ENCODE measurements around the gene ZDHHC12. TPM values are rescaled to one million over a fixed set of nuclear protein-coding genes. Genes with fewer than 3 reads are reported as not detected.
"Not testable (repeated sequence)": the region's sequence is repeated elsewhere in the genome, so short reads cannot be mapped to it uniquely, and the experiment has no call there.

Gene ZDHHC12
- total and polyA plus RNA-seq, 9 donors = 5.7 to 10.7 (median 6.8) TPM

DNA sequence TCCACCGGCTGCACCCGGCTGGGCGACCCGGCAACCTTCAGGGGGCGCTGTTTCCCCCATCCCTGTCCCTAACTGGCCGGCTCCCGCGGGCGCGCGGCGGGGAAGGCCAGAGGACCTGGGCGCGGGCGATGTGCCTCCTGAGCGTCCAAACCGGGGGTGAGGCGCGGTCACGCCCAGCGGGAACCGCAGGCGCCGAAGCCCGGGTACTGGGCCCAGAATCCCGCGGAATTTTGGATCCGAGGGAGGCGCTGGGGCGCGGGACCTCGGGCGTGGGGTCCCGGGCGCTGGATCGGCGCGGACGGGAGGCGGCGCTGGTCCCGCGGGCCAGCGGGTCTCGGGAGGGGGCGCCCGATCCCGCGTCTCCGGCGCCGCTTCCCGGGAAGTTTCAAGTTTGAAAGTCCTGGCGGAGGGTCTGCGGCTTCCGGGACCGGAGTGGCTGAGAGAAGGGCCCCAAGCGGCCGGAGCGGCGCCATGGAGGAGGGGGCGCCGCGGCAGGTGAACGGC lies 21.4 kb downstream of the ZDHHC12 start, which contains the start of gene PKN3:
TSS of gene PKN3 (plus strand) at position 59 of the 504 bp plus-strand sequence. CDS start at position 472, 413 bp downstream.
- peak; percentile 89 for DNase-seq
- H3K27ac ChIP-seq (ENCODE audit: low read length) = peak within 1 kb of the TSS; percentile 42
- peaks cover 14% of the 10 kb centered on the region for H3K36me3 ChIP-seq (ENCODE audit: control insufficient read depth, insufficient read depth, low read length)
- peak within 1 kb of the TSS; percentile 67 for H3K4me3 ChIP-seq (ENCODE audit: low read length)
- under 1% methylated on average over 65 of the region's 65 CpGs for WGBS (ENCODE audit: insufficient coverage)
- peaks cover 29% of the 10 kb centered on the region for H3K4me1 ChIP-seq (ENCODE audit: control insufficient read depth, insufficient read depth, low read length)
- H3K9me3 ChIP-seq (replicated peaks; ENCODE audit: control insufficient read depth, low read depth, low read length) = no peaks in the 10 kb centered on the region
- H3K27me3 ChIP-seq (ENCODE audit: control insufficient read depth, insufficient read depth, low read length) = no peaks in the 10 kb centered on the region

DNA sequence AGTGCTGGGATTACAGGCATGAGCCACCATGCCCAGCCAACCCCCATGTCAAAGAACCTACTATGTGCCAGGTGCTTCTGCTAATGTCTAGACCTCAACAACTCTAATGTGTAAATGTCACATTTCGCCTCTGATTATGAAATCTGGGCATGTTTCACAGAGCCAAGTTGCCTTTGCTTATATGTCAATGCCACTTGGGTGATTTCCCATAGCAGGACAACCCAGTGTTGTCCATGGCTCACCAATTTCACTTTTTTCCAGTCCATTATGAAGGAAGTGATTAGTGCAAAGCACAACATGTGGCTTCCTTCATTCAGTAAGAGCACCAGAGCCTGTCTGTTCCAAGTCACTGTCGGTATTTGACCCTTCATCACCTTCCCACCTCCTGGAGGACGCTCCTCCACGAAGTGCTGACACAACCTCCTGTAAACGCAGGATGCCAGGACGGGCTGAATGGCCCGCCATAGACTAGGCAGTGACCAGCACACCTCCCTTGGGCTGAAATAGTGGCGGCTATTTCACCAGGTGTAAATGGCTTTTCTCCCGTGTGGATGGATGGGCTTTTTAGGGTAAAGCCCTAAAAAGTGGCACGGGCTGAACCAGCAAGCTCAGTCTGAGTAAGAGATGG lies 22.6 kb downstream of the ZDHHC12 start:
- H3K36me3 ChIP-seq (ENCODE audit: control insufficient read depth, insufficient read depth, low read length) = peaks cover 14% of the 10 kb centered on the region
- 52% methylated on average over 4 of the region's 10 CpGs for WGBS (ENCODE audit: insufficient coverage)
- H3K4me1 ChIP-seq (ENCODE audit: control insufficient read depth, insufficient read depth, low read length) = peaks cover 29% of the 10 kb centered on the region
- no peaks in the 10 kb centered on the region for H3K27me3 ChIP-seq (ENCODE audit: control insufficient read depth, insufficient read depth, low read length)
- no peaks in the 10 kb centered on the region for H3K9me3 ChIP-seq (replicated peaks; ENCODE audit: control insufficient read depth, low read depth, low read length)
- no peak overlapping the region for H3K4me3 ChIP-seq (ENCODE audit: low read length)
- DNase-seq = no peak
- H3K27ac ChIP-seq (ENCODE audit: low read length) = no peak overlapping the region

DNA sequence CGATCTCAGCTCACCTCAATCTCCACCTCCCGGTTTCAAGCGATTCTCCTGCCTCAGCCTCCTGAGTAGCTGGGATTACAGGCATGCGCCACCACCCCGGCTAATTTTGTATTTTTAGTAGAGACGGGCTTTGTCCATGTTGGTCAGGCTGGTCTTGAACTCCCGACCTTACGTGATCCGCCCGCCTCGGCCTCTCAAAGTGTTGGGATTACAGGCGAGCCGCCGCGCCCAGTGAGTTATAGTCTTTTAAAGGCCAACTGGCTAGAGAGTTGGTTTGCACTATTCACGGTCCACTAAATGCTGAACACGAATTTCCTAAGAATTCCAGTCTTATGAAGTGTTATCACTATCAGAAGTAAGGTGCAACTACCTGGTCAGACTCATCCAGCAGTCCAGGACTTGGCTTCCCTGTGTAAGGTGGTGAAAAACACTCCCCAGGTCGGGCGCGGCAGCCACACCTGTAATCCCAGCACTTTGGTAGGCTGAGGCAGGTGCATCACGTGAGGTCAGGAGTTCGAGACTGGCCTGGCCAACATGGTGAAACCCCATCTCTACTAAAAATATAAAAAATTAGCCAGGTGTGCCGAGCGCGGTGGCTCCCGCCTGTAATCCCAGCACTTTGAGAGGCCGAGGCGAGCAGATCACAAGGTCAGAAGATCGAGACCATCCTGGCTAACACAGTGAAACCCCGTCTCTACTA lies 24.7 kb downstream of the ZDHHC12 start:
- DNase-seq; H3K4me3 ChIP-seq (ENCODE audit: low read length); H3K9me3 ChIP-seq (replicated peaks; ENCODE audit: control insufficient read depth, low read depth, low read length); H3K27me3 ChIP-seq (ENCODE audit: control insufficient read depth, insufficient read depth, low read length); H3K27ac ChIP-seq (ENCODE audit: low read length): not testable (repeated sequence)
- peaks cover 19% of the 10 kb centered on the region for H3K36me3 ChIP-seq (ENCODE audit: control insufficient read depth, insufficient read depth, low read length)
- H3K4me1 ChIP-seq (ENCODE audit: control insufficient read depth, insufficient read depth, low read length) = peaks cover 16% of the 10 kb centered on the region
- WGBS (ENCODE audit: insufficient coverage) = 91% methylated on average over 15 of the region's 30 CpGs

DNA sequence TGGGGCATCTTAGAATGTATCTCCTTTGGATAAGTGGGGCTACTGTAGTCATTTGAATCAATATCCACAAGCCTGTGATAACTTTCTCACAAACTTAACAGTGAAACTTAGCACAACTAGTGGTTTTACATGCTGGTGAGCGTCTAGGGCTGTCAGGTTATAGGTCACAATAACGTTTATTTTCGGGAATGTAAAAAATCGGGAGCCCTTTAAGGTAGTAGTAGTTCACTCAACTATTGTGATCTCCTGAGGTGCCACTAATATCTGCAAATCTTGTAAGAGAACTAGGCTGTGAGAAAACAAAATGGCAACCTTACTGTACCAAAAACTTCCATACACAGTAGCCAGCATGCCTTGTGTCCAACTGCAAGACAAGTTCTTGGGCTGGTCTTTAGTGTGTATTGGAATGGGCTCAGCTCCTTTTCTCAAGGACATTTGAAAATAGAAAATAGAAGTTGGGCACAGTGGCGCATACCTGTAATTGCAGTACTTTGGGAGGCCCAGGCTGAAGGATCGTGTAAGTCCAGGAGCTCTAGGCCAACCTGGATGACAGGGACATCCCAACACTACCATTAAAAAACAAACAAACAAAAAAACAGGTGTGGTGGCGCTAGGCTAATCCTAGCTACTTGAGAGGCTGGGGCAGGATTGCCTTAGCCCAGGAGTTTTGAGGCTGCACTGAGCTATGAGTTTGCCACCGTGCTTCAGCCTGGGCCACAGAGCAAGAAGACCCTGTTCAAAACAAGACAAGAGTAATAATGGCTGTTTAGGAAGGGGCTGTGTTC lies 26.8 kb downstream of the ZDHHC12 start:
- 52% methylated on average over 2 of the region's 8 CpGs for WGBS (ENCODE audit: insufficient coverage)
- H3K4me3 ChIP-seq (ENCODE audit: low read length) = no peak overlapping the region
- H3K36me3 ChIP-seq (ENCODE audit: control insufficient read depth, insufficient read depth, low read length) = peaks cover 30% of the 10 kb centered on the region

GRCh38 chr9:128694344-128694743 lies 29.6 kb downstream of the ZDHHC12 start:
- no peaks in the 10 kb centered on the region for H3K9me3 ChIP-seq (replicated peaks; ENCODE audit: control insufficient read depth, low read depth, low read length)
- no CpG with 5 or more reads among the region's 6 CpGs for WGBS (ENCODE audit: insufficient coverage)
- DNase-seq = no peak
- H3K4me1 ChIP-seq (ENCODE audit: control insufficient read depth, insufficient read depth, low read length) = no peaks in the 10 kb centered on the region
- no peaks in the 10 kb centered on the region for H3K27me3 ChIP-seq (ENCODE audit: control insufficient read depth, insufficient read depth, low read length)
- H3K4me3 ChIP-seq (ENCODE audit: low read length) = no peak overlapping the region
- peaks cover 37% of the 10 kb centered on the region for H3K36me3 ChIP-seq (ENCODE audit: control insufficient read depth, insufficient read depth, low read length)
- no peak overlapping the region for H3K27ac ChIP-seq (ENCODE audit: low read length)

More for the DNA sequence above, 26.8 kb downstream of the ZDHHC12 start:
- H3K9me3 ChIP-seq (replicated peaks; ENCODE audit: control insufficient read depth, low read depth, low read length) = no peaks in the 10 kb centered on the region
- DNase-seq = no peak
- H3K27ac ChIP-seq (ENCODE audit: low read length) = no peak overlapping the region
- peaks cover 2% of the 10 kb centered on the region for H3K4me1 ChIP-seq (ENCODE audit: control insufficient read depth, insufficient read depth, low read length)
- H3K27me3 ChIP-seq (ENCODE audit: control insufficient read depth, insufficient read depth, low read length) = no peaks in the 10 kb centered on the region

- H3K9me3 ChIP-seq (replicated peaks; ENCODE audit: control insufficient read depth, low read depth, low read length); DNase-seq; H3K27me3 ChIP-seq (ENCODE audit: control insufficient read depth, insufficient read depth, low read length); H3K4me1 ChIP-seq (ENCODE audit: control insufficient read depth, insufficient read depth, low read length); H3K27ac ChIP-seq (ENCODE audit: low read length); H3K4me3 ChIP-seq (ENCODE audit: low read length): not testable (repeated sequence)
- WGBS (ENCODE audit: insufficient coverage) = 73% methylated on average over 2 of the region's 3 CpGs
- peaks cover 37% of the 10 kb centered on the region for H3K36me3 ChIP-seq (ENCODE audit: control insufficient read depth, insufficient read depth, low read length)
Measured at GRCh38 chr9:128693738-128694137, 30.2 kb downstream of the ZDHHC12 start.

DNA sequence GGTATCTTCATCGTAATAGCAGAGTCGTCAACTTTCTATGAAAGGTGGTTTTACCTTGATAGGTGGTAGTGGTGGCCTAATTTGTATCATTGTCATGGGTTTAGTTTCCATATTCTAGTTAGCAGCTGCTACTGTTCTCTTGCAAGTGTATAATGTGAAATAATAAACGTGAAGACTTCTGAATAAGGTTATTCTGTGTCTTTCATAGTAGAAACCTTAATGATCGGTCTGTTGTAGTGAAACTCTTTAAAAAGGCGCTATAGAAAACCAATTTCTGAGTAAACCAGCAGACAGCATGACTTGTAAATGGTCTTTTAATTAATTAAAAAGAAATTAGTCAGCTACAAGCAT lies 33.3 kb downstream of the ZDHHC12 start:
- WGBS (ENCODE audit: insufficient coverage) = 0% methylated on average over 2 of the region's 5 CpGs
- H3K4me1 ChIP-seq (ENCODE audit: control insufficient read depth, insufficient read depth, low read length) = peaks cover 7% of the 10 kb centered on the region
- H3K27me3 ChIP-seq (ENCODE audit: control insufficient read depth, insufficient read depth, low read length) = no peaks in the 10 kb centered on the region
- H3K9me3 ChIP-seq (replicated peaks; ENCODE audit: control insufficient read depth, low read depth, low read length) = no peaks in the 10 kb centered on the region
- DNase-seq = no peak
- peak overlapping the region; percentile 78 for H3K27ac ChIP-seq (ENCODE audit: low read length)
- peak overlapping the region; percentile 75 for H3K4me3 ChIP-seq (ENCODE audit: low read length)
- peaks cover 23% of the 10 kb centered on the region for H3K36me3 ChIP-seq (ENCODE audit: control insufficient read depth, insufficient read depth, low read length)

GRCh38 chr9:128689820-128690683 lies 33.9 kb downstream of the ZDHHC12 start:
- Histone ChIP-seq H3K4me1 (ENCODE audit: control insufficient read depth, insufficient read depth, low read length) (peaks cover 11% of the 10 kb centered on the region), H3K9me3 (replicated peaks; ENCODE audit: control insufficient read depth, low read depth, low read length) (no peaks in the 10 kb centered on the region), H3K36me3 (ENCODE audit: control insufficient read depth, insufficient read depth, low read length) (peaks cover 21% of the 10 kb centered on the region), H3K27me3 (ENCODE audit: control insufficient read depth, insufficient read depth, low read length) (no peaks in the 10 kb centered on the region), H3K27ac (ENCODE audit: low read length) (peak overlapping the region; percentile 78), H3K4me3 (ENCODE audit: low read length) (peak overlapping the region; percentile 75)
- under 1% methylated on average over 53 of the region's 83 CpGs for WGBS (ENCODE audit: insufficient coverage)
- DNase-seq = peak; percentile 81

GRCh38 chr9:128689293-128689774 lies 34.6 kb downstream of the ZDHHC12 start:
- peaks cover 18% of the 10 kb centered on the region for H3K4me1 ChIP-seq (ENCODE audit: control insufficient read depth, insufficient read depth, low read length)
- under 1% methylated on average over 35 of the region's 80 CpGs for WGBS (ENCODE audit: insufficient coverage)
- H3K27ac ChIP-seq (ENCODE audit: low read length) = peak overlapping the region; percentile 90
- H3K36me3 ChIP-seq (ENCODE audit: control insufficient read depth, insufficient read depth, low read length) = peaks cover 19% of the 10 kb centered on the region
- peak overlapping the region; percentile 59 for H3K4me3 ChIP-seq (ENCODE audit: low read length)
- DNase-seq = no peak
- H3K9me3 ChIP-seq (replicated peaks; ENCODE audit: control insufficient read depth, low read depth, low read length) = no peaks in the 10 kb centered on the region
- H3K27me3 ChIP-seq (ENCODE audit: control insufficient read depth, insufficient read depth, low read length) = no peaks in the 10 kb centered on the region
